ENCODE data around the gene AGPAT4. TPM values are rescaled to one million over a fixed set of nuclear protein-coding genes. Genes with fewer than 3 reads are reported as not detected.

Gene AGPAT4
- total and polyA plus RNA-seq, 2 donors (not counting 3 experiments of a cell fraction or from before 2014, with no cell fraction given), result 10.2 to 15.2 TPM

GRCh38 chr6:161235776-161236633 is 37.9 kb downstream of the AGPAT4 start:
- CTCF ChIA-PET, result no interaction called here
- FAIRE-seq, result no peak
- H3K4me2 ChIP-seq (ENCODE audit: insufficient read depth, low read length), result no peak overlapping the region
- no peaks in the 10 kb centered on the region for H3K27me3 ChIP-seq (ENCODE audit: control insufficient read depth in 2 of 2, insufficient read depth in 2 of 2, low read length in 2 of 2)
- H3K79me2 ChIP-seq (ENCODE audit: control insufficient read depth, insufficient read depth, low read length), result no peaks in the 10 kb centered on the region
- POLR2A ChIA-PET, result no interaction called here
- H3K27ac ChIP-seq (ENCODE audit: insufficient read depth, low read depth, low read length), result no peak overlapping the region
- H4K20me1 ChIP-seq (replicated peaks; ENCODE audit: control insufficient read depth, extremely low read depth, insufficient read depth, low read length), result no peaks in the 10 kb centered on the region
- intact Hi-C loops (cut with micrococcal nuclease), result no loop called here
- H2AFZ ChIP-seq (ENCODE audit: low read depth, low read length), result no peak overlapping the region
- TF ChIP-seq POLR2AphosphoS5 (IDR thresholded peaks at IDR 0.05; ENCODE audit: insufficient read depth, low read depth, low read length), result no peak
- TF ChIP-seq MYC (IDR thresholded peaks at IDR 0.05; ENCODE audit: low read depth, low read length), result no peak
- no peak for TF ChIP-seq CTCF (IDR thresholded peaks at IDR 0.05; ENCODE audit: extremely low read depth in 1 of 2, insufficient read depth in 1 of 2, low read depth in 1 of 2, low read length in 2 of 2)
- no peak for TF ChIP-seq EZH2 (IDR thresholded peaks at IDR 0.05; ENCODE audit: borderline replicate concordance, low read depth, low read length, severe bottlenecking)
- TF ChIP-seq JUN (IDR thresholded peaks at IDR 0.05; ENCODE audit: borderline replicate concordance, insufficient read depth, insufficient read length, low read depth), result no peak
- TF ChIP-seq GATA2 (IDR thresholded peaks at IDR 0.05; ENCODE audit: insufficient read depth, insufficient read length, low read depth, low read length), result no peak
- TF ChIP-seq POLR2A (IDR thresholded peaks at IDR 0.05; ENCODE audit: low read depth, low read length), result no peak
- no peak for TF ChIP-seq FOS (IDR thresholded peaks at IDR 0.05; ENCODE audit: borderline replicate concordance, insufficient read depth, low read length)
- H3K36me3 ChIP-seq (ENCODE audit: control insufficient read depth in 2 of 2, extremely low read depth in 1 of 2, insufficient read depth in 2 of 2, low read length in 2 of 2), result no peaks in the 10 kb centered on the region
- dilution Hi-C loops (cut with MboI; ENCODE audit: extremely low pct_ligation_motif_present, low sequenced_read_pairs), result no loop called here
- no peak overlapping the region for H3K9ac ChIP-seq (replicated peaks; ENCODE audit: extremely low read depth, insufficient read depth, low read length)
- peaks cover 4% of the 10 kb centered on the region for H3K4me1 ChIP-seq (ENCODE audit: control insufficient read depth, extremely low read depth, insufficient read depth, low read length)
- no peaks in the 10 kb centered on the region for H3K9me1 ChIP-seq (replicated peaks; ENCODE audit: control insufficient read depth, extremely low read depth, insufficient read depth, low read length)
- BruUV-seq (replicated peaks), result no TSS peak
- DNase-seq (ENCODE audit: low read depth, low spot score), result no peak
- H3K4me3 ChIP-seq (replicated peaks in 1 of 3; ENCODE audit: insufficient read depth in 1 of 3, low read depth in 1 of 3, low read length in 3 of 3), result no peak overlapping the region
- H3K9me3 ChIP-seq (replicated peaks; ENCODE audit: control insufficient read depth, insufficient read depth, low read length), result no peaks in the 10 kb centered on the region
